D721Med (cell line): ENCODE results near the gene SLC66A1.

Experiments
- DNase-seq: peaks from one replicate; pipeline ENCODE4 v3.0.0; 2011; ENCODE audit warnings: low spot score; ENCODE audit not compliant: insufficient read length
- FAIRE-seq: peaks from 2 replicates; lab custom pipeline; 2011; peaks lifted over from hg19 to GRCh38; lab: Jason Lieb, UNC
- TF ChIP-seq, protein P1 (sequence below): IDR thresholded peaks from 2 replicates; pipeline ENCODE4 v1.5.1; 2012; ENCODE audit warnings: mild to moderate bottlenecking, control low read depth; ENCODE audit not compliant: insufficient read depth; ENCODE audit errors: missing control alignments

Gene SLC66A1

DNA sequence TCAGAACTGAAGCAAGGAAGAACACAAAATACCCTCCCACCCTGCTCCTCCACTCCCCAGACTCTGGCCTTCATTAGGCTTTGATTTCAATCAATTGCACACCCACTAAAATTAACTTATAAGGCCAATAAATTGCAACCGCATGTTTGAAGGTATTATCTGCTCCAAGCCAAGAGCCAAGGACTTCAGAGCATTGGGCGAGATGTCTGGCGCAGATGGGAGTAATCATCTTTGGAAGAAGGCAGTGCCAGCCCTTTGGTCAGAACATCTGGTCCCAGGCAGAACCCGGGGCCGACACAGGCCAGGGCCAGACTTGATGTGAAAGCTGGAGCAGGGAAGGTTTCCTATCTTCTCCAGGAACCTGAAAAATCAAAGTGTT, 60.0 kb downstream of the SLC66A1 start:
- TF ChIP-seq, protein P1, sequence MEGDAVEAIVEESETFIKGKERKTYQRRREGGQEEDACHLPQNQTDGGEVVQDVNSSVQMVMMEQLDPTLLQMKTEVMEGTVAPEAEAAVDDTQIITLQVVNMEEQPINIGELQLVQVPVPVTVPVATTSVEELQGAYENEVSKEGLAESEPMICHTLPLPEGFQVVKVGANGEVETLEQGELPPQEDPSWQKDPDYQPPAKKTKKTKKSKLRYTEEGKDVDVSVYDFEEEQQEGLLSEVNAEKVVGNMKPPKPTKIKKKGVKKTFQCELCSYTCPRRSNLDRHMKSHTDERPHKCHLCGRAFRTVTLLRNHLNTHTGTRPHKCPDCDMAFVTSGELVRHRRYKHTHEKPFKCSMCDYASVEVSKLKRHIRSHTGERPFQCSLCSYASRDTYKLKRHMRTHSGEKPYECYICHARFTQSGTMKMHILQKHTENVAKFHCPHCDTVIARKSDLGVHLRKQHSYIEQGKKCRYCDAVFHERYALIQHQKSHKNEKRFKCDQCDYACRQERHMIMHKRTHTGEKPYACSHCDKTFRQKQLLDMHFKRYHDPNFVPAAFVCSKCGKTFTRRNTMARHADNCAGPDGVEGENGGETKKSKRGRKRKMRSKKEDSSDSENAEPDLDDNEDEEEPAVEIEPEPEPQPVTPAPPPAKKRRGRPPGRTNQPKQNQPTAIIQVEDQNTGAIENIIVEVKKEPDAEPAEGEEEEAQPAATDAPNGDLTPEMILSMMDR: no peak
- no peak for DNase-seq
- FAIRE-seq: no peak

DNA sequence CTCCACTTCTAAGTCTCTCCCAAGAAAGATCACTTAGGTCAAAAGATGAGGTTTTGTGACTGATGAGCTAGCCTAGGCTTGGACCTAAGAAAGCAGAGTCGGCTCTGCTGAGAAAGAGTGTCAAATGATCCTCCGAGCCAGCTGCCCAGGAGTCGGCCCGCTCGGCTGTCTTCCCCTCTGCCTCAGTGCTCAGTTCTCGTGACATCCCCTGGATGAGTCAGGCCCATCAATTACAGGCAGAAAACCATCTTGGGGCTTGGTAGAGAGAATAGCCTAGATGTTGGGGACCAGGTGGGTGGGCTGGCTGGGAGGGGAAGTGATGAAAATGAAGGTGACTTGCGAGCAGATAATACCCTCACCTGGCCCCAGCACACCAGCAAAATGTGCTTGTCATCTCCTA, 60.5 kb downstream of the SLC66A1 start:
- TF ChIP-seq, protein P1: no peak
- no peak for FAIRE-seq
- no peak for DNase-seq

DNA sequence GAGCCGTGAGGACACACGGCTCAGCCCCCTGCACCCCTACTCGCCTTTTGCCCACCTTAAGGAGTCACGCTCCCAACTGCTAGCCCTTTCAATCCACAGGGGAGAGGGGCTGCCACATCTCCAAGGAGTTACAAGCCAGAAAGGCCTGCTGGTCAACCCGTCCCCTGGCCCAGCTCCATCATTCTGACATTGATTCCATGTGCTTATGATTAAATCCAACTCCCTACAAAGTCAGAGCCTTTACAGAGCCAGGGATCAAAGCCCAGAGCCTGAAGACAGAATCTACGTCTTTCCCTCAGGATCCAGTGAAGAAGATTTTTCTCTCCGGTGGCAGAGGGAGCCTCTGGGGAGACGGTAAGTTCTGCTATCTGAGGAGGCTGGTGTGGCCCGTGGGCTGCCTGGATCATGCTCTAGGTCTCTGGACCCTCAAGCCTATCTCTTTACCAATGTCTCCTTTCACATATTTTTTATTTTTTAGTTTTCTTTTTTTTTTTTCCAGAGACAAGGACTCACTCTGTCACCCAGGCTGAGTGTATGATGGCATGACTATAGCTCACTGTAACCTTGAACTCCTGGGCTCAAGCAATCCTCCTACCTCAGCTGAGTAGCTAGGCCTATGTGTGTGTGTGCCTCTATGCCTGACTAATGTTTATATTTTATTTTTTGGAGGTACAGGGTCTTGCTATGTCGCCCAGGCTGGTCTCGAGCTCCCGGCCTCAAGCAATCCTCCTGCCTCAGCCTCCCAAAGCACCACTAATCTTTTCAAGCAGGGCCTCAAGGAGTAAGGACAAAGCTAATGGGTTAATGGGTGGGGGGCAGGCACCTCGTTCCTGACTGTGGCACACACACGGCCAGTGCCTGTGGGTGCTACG, 61.3 kb downstream of the SLC66A1 start:
- TF ChIP-seq, protein P1: no peak
- FAIRE-seq: no peak
- no peak for DNase-seq

DNA sequence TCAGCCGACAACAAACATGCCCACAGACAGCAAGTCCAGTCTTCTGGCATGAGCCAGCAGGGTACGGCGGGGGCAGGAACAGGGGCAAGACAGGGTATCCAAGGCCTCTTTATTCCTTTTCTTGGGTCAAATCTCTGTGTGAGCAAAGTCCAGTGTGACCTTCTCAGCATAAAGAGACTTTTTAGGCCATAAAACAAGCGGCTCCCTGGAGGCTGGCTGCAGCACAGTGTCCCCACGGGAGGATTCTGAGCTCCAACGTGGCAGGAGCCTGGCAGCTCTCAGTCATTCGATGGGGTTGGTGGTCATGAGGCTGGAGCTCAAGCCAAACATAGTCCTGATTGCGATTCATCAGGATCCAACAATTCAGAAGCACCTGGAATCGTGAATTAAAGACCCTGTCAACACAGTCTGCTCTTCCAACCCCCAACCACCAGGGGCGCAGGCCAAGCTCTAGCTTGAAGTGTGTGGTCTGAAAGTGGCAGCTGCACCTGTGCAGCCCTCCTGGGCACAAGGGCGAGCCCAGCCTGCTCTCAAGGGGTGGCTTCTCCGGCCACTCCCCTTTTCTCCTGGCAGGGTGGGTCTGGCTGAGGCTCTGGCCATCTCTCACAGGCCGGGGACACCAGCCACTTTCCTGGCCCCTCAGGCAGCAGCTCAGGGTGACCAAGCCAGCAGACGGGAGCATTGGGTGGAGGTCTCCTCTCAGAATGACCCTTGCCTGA, 62.1 kb downstream of the SLC66A1 start:
- TF ChIP-seq, protein P1: no peak
- no peak for FAIRE-seq
- DNase-seq: no peak

DNA sequence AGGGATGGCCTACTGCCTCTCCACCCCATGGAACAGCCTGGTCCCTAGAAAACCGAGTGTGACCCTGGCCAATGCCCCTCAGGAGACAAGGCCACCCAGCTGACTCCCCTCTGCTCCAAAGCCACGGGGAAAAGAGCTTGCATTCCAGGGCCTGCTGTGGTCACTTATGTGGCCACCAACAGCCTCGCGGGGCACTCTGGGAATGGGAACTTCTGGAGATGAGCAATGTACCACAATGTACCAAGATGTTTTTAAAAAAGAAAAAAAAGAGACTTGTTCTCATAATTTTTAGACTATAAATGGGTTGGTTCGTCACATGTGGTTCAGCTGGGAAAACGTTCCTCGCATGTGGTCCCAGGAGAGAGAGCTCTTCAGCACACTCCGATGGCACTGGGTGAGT, 62.8 kb downstream of the SLC66A1 start:
- TF ChIP-seq, protein P1: no peak
- FAIRE-seq: no peak
- DNase-seq: no peak

DNA sequence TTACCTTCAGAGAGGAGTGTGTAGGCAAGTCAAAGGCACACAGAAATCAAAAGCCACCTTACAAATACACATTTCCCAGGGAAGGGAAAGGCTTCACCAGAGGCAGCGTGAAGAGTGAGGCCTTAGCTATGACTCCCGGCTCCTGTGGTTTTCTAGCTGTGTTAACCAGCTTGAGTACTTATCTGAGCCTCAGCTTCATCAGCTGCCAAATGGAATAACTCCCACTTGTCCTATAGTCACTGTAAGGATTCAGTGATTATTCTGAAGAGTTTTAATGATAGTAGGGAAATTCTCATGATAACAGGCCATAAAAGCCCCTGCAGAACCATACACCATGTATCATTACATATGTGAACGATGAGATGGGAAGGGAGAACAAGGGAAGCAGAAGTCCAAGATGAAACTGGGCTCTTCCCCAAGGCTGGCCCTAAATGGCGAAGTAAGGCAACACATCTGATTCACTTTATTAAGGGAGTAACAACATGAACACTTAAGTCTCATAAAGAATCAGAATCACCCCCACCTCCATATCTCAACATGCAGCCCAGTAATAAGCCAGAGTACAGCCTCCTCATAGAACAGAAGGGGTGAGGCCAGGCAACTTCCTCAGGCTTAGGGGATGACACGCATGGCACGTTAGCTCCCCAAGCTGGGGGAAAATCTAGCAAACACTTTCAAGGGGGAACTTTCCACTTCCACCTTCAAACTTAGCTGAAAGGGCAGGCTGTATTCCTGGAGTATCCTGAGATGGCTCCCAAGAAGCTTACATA, 63.7 kb downstream of the SLC66A1 start:
- no peak for DNase-seq
- TF ChIP-seq, protein P1: no peak
- no peak for FAIRE-seq
